HAP-1 (cell line): ENCODE measurements around the gene FSTL4.

Experiments
- DNase-seq, 2 experiments: peaks; one replicate each; pipeline ENCODE4 v3.0.0-alpha.2; 2016 to 2020; ENCODE audit warnings: low spot score in 2 of 2
- H3K27me3 ChIP-seq: fragments of 250-450 bp; sonication (Bioruptor Pico); 2 replicates; pipeline ENCODE4 v1.5.1; 2020; ENCODE audit warnings: low read depth, mild to moderate bottlenecking, moderate library complexity
- H3K36me3 ChIP-seq: fragments of 250-450 bp; sonication (Bioruptor Pico); replicated peaks from 2 replicates; pipeline ENCODE4 v1.5.1; 2020; ENCODE audit warnings: mild to moderate bottlenecking
- H3K4me1 ChIP-seq: fragments of 250-450 bp; sonication (Bioruptor Pico); 2 replicates; pipeline ENCODE4 v1.5.1; 2020; ENCODE audit warnings: mild to moderate bottlenecking
- H3K4me3 ChIP-seq: fragments of 250-450 bp; sonication (Bioruptor Pico); 2 replicates; pipeline ENCODE4 v1.5.1; 2020; ENCODE audit warnings: mild to moderate bottlenecking, moderate library complexity
- H3K9me3 ChIP-seq: fragments of 250-450 bp; sonication (Bioruptor Pico); 2 replicates; pipeline ENCODE4 v1.5.1; 2020; ENCODE audit warnings: mild to moderate bottlenecking, moderate library complexity
- in situ Hi-C: fragments of 300-500 bp; cut with MboI; formaldehyde crosslinking; loops from 3 replicates; pipeline ENCODE4 v1.14.3; 2020; ENCODE audit warnings: low sequenced_read_pairs, inconsistent platforms, mixed read lengths

The FSTL4 gene

DNA sequence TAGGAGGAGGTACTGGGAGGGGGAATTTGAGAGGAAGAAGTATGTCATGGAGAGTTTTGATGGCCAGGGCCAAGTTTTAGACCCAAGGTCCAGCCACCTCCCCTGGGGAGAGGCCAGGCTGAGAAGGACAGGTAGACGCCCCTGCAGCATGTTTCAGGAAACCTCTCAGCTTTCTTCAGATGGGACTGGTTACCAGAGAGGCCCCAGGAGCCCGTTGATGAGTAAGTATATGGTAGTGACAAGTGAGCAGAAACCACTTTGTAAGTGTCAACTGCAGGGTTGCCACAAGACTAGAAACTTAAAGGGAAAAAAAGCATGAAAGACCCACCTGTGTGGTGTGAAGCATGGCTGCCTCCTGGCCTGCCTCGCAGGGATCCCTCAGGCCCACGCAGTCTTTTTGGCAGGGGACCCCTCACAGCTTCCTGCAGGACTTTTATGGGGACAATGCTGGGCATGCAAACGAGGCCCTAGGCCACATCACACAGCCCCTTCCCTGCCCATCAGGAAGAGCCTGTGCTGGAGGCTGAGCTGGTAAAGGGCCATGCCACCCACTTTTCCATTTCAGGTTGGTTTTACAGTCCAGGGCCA is 255.9 kb downstream of the FSTL4 start:
- H3K27me3 ChIP-seq: peaks cover 7% of the 10 kb centered on the region
- H3K4me1 ChIP-seq: no peaks in the 10 kb centered on the region
- no peak overlapping the region for H3K4me3 ChIP-seq
- in situ Hi-C loops: no loop called here
- DNase-seq: no peak
- H3K36me3 ChIP-seq: no peaks in the 10 kb centered on the region
- H3K9me3 ChIP-seq: no peaks in the 10 kb centered on the region

DNA sequence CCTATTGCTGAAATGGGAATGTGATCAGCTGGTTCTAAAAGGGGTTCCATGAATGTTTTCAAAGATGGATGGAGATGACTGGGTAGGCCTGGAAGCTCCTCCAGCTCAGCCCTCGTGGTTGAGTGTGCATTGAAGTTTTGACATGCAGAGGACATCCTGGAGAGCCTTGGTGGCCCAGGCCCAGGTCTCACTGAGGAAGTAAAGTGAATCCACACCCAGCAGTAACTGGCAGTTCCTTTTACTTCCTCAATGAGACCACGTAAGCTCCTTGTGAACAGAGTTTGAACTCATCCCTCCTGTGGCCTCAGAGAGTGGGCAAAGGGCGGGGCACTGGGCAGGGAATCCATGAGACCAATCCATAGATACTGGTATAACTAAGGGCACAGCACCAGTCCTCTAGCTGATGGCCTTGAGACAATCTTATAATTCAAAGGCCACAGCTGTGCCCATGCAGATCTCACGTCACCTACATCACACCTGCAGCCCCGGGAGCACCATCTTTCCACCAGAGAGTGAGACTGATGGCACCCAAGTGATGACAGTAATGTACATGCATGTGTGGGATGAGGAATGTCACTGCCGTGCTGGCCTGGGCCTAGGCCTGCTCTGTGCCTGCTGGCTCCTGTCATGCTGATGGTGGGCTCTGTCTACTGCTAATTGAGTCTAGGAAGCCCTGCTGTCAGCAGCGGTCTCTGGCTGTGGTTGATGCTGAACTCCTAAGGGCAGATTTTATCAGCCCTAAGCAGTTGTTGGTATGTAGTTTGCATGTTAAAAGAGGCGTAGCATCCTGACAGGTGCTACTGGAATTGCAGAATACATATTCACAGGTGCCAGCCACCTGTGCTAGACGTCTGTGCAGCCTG is 257.8 kb downstream of the FSTL4 start:
- DNase-seq: no peak
- H3K9me3 ChIP-seq: no peaks in the 10 kb centered on the region
- no peaks in the 10 kb centered on the region for H3K27me3 ChIP-seq
- H3K4me1 ChIP-seq: no peaks in the 10 kb centered on the region
- H3K4me3 ChIP-seq: no peak overlapping the region
- in situ Hi-C loops: no loop called here
- no peaks in the 10 kb centered on the region for H3K36me3 ChIP-seq

DNA sequence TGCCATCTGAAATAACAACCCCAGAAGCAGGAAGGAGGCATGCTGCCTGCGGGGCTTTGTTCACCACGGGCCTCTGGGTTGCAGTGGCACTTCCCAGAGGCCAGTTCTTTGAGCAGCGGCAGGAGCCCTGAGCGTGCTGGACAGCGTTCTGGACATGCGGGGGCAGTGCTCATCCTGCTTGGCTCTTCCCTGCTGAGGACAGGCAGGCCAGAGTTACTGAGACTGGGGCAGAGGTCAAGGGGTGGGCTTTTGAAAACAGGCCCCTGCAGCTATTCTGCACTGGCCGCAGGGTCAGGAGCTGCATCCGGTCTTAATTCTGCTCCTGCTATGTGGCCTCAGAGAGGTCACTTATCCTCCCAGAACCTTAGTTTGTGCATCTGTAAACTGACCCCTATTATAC is 258.6 kb downstream of the FSTL4 start:
- Histone ChIP-seq H3K36me3 (no peaks in the 10 kb centered on the region), H3K9me3 (no peaks in the 10 kb centered on the region), H3K27me3 (no peaks in the 10 kb centered on the region), H3K4me1 (no peaks in the 10 kb centered on the region), H3K4me3 (no peak overlapping the region)
- no peak for DNase-seq
- in situ Hi-C loops: no loop called here

DNA sequence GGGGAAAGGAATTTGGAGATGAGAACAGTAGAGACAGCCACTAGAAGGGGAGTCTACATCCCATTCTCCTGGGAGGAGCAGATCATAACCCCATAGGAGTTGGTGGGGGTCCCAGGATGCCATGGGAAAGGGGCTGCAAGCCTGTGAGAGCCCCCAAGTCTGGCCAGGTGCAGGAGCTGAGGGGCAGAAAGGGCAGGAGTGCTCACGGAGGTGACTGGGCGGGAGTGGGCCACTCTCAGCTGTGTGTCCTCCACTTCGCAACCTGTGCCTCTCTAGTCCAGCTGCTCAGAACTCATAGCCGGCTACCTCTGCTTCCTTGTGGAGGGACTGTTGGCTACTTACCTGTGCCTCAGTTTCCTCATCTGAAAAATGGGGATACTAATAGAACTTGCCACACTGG is 263.9 kb downstream of the FSTL4 start:
- Histone ChIP-seq H3K9me3 (no peaks in the 10 kb centered on the region), H3K27me3 (0 out of 2 replicates have a peak, but pooled peaks cover 2% of the 10 kb centered on the region), H3K4me1 (no peaks in the 10 kb centered on the region), H3K36me3 (no peaks in the 10 kb centered on the region), H3K4me3 (no peak overlapping the region)
- in situ Hi-C loops: no loop called here
- no peak for DNase-seq

GRCh38 chr5:133347039-133347438 is 265.3 kb downstream of the FSTL4 start:
- Histone ChIP-seq H3K4me3 (no peak overlapping the region), H3K36me3 (no peaks in the 10 kb centered on the region), H3K9me3 (no peaks in the 10 kb centered on the region), H3K27me3 (0 out of 2 replicates have a peak, but pooled peaks cover 2% of the 10 kb centered on the region), H3K4me1 (no peaks in the 10 kb centered on the region)
- in situ Hi-C loops: no loop called here
- DNase-seq: peak in 1 of 2 experiments; percentile 49

DNA sequence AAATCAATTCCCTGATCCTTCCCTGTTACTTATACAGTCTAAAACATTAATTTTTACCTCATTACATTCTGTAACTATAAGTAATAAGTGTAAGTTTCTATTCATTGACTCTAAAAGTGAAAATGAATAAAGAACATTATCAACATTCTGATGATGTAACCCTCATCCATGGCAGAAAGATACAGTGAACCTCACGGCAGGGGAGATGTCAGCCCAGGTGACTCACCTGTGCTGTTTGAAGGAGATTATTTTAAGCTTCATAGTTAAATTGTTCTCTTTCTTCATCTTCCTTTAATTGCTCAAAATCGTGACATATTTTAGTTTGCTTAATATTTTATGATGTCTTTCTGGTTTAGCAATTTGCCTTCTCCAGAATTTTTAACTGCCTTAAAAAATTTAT is 268.1 kb downstream of the FSTL4 start:
- 0 out of 2 replicates have a peak, but pooled peaks cover 2% of the 10 kb centered on the region for H3K27me3 ChIP-seq
- no peak for DNase-seq
- H3K4me1 ChIP-seq: no peaks in the 10 kb centered on the region
- H3K36me3 ChIP-seq: no peaks in the 10 kb centered on the region
- no peaks in the 10 kb centered on the region for H3K9me3 ChIP-seq
- H3K4me3 ChIP-seq: no peak overlapping the region
- in situ Hi-C loops: no loop called here

GRCh38 chr5:133343196-133343595 is 269.1 kb downstream of the FSTL4 start:
- in situ Hi-C loops: no loop called here
- no peak overlapping the region for H3K4me3 ChIP-seq
- no peaks in the 10 kb centered on the region for H3K36me3 ChIP-seq

DNA sequence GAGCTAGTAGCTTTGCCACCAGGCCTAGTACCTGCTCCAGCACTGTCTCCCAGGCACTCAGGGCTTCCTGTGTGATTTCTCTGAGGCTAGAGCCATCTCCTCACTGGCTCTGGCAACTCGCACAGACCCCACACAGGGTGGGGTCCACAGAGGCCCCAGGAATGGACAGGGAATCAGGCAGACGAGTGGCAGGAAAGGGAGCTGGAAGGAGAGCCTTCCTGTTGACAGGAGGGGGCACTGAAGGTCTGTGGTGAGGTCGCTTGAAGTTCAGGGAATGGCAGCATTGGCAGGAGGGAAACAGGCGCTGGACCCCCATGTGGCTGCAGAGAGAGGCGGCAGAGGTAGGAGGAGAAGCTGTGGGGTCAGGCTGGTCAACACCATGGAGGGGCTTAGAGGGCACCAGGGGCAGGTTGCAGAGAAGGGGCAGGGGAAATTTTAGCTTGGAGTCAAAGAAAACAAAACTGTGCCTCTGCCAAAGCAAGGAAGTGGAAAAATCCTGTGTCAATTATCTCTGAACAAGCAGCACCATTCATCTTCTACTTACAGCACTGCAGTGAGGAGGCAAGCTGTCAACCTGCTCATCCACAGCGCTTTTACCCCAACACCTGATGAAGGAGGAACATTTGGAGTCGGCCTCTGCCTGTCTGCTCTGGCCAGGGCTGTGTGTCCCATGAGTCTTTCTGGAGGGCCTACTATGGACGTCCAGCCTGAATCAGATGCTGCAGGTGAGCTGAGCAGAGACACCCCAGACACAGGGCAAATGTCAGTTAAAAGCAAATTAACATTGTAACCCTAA is 270.2 kb downstream of the FSTL4 start:
- H3K4me1 ChIP-seq: no peaks in the 10 kb centered on the region
- H3K9me3 ChIP-seq: no peaks in the 10 kb centered on the region
- H3K36me3 ChIP-seq: no peaks in the 10 kb centered on the region
- in situ Hi-C loops: no loop called here
- no peak overlapping the region for H3K4me3 ChIP-seq
- 0 out of 2 replicates have a peak, but pooled peaks cover 2% of the 10 kb centered on the region for H3K27me3 ChIP-seq
- DNase-seq: no peak

More at GRCh38 chr5:133343196-133343595, 269.1 kb downstream of the FSTL4 start:
- Histone ChIP-seq H3K27me3 (0 out of 2 replicates have a peak, but pooled peaks cover 2% of the 10 kb centered on the region), H3K9me3 (no peaks in the 10 kb centered on the region), H3K4me1 (no peaks in the 10 kb centered on the region)
- DNase-seq: no peak

DNA sequence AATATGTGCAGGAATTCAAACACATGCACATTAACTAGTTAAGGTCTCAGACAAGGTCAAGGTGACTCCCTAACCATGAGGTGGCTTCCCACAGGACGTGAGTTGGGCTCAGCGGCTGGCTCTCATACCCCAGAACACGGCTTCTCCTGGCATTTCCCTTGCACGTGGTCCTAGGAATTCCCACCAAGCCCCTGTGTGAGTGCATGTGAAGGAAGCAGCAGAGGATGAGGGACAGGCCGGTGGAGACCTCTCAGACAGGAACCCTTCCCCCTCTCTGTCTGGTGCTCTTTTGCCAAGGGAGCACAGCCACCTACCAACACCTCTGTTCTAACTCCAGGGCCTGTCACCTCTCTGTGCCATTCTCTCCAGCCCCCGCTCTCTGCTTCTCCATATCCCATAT is 271.0 kb downstream of the FSTL4 start:
- Histone ChIP-seq H3K4me1 (no peaks in the 10 kb centered on the region), H3K9me3 (no peaks in the 10 kb centered on the region), H3K27me3 (no peaks in the 10 kb centered on the region), H3K4me3 (no peak overlapping the region), H3K36me3 (no peaks in the 10 kb centered on the region)
- DNase-seq: no peak
- in situ Hi-C loops: no loop called here

- in situ Hi-C loops: no loop called here
- H3K4me1 ChIP-seq: no peaks in the 10 kb centered on the region
- H3K4me3 ChIP-seq: no peak overlapping the region
- no peak for DNase-seq
- no peaks in the 10 kb centered on the region for H3K36me3 ChIP-seq
- H3K9me3 ChIP-seq: no peaks in the 10 kb centered on the region
- no peaks in the 10 kb centered on the region for H3K27me3 ChIP-seq
Observed at GRCh38 chr5:133340822-133341221, 271.5 kb downstream of the FSTL4 start.

- in situ Hi-C loops: no loop called here
- no peaks in the 10 kb centered on the region for H3K36me3 ChIP-seq
- no peak for DNase-seq
- no peaks in the 10 kb centered on the region for H3K27me3 ChIP-seq
- no peaks in the 10 kb centered on the region for H3K4me1 ChIP-seq
- H3K9me3 ChIP-seq: no peaks in the 10 kb centered on the region
- H3K4me3 ChIP-seq: no peak overlapping the region
Observed at GRCh38 chr5:133340002-133340755, 272.2 kb downstream of the FSTL4 start.

GRCh38 chr5:133338504-133339355 is 273.6 kb downstream of the FSTL4 start:
- no peak for DNase-seq
- no peaks in the 10 kb centered on the region for H3K9me3 ChIP-seq
- no peaks in the 10 kb centered on the region for H3K27me3 ChIP-seq
- H3K4me1 ChIP-seq: no peaks in the 10 kb centered on the region
- H3K36me3 ChIP-seq: no peaks in the 10 kb centered on the region
- H3K4me3 ChIP-seq: no peak overlapping the region
- in situ Hi-C loops: no loop called here
